Embryonic facial prominence (tissue), 1 donor: ENCODE measurements around the gene PROS1.
"Not testable (repeated sequence)": the region's sequence is repeated elsewhere in the genome, so short reads cannot be mapped to it uniquely, and the experiment has no call there.

Source experiments
- DNase-seq: peaks from one replicate; pipeline ENCODE4 v3.0.0-alpha.2; 2016; ENCODE audit errors: extremely low spot score

Gene PROS1

GRCh38 chr3:93877427-93877826 lies 96.3 kb downstream of the PROS1 start:
- DNase-seq: not testable (repeated sequence)

GRCh38 chr3:93873412-93873811 lies 100.3 kb downstream of the PROS1 start:
- DNase-seq: not testable (repeated sequence)

- no peak for DNase-seq
Measured at GRCh38 chr3:93867425-93867824, 106.3 kb downstream of the PROS1 start.

DNA sequence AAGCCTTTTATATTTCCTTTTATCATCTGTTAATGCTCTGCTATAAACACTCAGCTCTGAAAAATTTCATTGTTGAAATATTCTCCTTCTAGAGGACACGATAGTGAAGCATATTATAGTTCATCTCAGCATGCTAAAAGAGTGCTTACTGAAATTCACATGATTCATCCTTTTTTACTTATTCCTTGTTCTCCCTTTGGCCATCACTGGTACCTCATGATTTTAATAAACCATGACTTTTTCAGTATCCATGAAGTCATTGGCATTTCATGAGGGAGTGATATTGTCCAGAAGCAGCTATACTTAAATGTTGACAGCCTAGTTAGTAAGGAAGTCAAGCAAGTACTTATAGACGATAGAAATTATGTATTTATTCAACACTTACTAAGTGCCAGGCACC lies 112.7 kb downstream of the PROS1 start:
- no peak for DNase-seq

GRCh38 chr3:93855401-93855800 lies 118.3 kb downstream of the PROS1 start:
- DNase-seq: no peak

DNA sequence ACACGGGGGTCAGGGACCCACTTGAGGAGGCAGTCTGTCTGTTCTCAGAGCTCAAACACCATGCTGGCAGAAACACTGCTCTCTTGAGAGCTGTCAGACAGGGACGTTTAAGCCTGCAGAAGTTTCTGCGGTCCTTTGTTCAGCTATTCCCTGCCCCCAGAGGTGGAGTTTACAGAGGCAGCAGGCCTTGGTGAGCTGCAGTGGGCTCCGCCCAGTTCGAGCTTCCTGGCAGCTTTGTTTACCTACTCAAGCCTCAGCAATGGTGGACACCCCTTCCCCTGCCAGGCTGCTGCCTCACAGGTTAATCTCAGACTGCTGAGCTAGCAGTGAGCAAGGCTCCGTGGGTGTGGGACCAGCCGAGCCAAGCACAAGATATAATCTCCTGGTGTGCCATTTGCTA lies 121.5 kb downstream of the PROS1 start:
- not testable (repeated sequence) for DNase-seq

DNA sequence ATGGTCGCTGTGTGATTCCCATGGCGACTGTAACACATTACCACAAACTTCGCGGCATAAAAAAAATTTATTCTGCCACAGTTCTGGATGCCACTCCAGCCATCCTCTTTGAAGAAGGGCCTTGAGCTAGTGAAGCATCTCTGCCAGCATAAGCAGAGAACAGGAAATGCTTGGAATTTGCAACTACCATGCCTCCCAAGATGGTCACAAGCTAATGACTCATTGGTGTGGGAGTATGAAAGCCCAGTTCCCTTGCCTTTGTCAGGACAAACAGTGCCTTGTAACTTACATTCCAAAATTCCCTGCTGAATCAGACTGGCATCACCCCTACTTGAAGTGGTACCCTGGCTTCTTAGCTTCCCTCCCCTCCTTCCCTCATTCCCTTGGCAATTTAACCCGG lies 129.7 kb downstream of the PROS1 start:
- DNase-seq: no peak

DNA sequence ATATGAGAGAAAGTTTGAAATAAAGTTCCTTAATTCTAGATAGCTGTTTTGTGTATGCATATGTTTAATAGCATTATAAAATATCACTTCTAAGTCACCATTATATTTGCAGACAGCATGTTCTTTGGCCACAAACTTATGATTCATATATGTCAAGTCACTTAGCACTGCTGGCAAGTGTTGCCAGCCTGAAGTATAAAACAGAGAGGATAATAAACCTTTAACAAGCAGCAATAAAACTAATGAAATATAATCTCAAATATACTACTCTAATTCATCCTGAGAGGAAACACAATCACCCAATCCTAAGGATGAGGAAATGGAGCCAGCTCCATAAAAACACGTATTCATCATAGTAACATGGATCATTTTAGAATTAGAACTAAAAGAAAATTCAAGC lies 134.5 kb downstream of the PROS1 start:
- DNase-seq: not testable (repeated sequence)
